HG03175 (cell line): ENCODE data around the gene SKI.
"Not testable (repeated sequence)": the region's sequence is repeated elsewhere in the genome, so short reads cannot be mapped to it uniquely, and the experiment has no call there.

Experiments used
- ATAC-seq: cut with Tn5 transposase; IDR thresholded peaks from one replicate; pipeline ENCODE4 v1.9.1; 2021; ENCODE audit warnings: mild to moderate bottlenecking, moderate library complexity; ENCODE audit not compliant: unreplicated experiment

Gene SKI

DNA sequence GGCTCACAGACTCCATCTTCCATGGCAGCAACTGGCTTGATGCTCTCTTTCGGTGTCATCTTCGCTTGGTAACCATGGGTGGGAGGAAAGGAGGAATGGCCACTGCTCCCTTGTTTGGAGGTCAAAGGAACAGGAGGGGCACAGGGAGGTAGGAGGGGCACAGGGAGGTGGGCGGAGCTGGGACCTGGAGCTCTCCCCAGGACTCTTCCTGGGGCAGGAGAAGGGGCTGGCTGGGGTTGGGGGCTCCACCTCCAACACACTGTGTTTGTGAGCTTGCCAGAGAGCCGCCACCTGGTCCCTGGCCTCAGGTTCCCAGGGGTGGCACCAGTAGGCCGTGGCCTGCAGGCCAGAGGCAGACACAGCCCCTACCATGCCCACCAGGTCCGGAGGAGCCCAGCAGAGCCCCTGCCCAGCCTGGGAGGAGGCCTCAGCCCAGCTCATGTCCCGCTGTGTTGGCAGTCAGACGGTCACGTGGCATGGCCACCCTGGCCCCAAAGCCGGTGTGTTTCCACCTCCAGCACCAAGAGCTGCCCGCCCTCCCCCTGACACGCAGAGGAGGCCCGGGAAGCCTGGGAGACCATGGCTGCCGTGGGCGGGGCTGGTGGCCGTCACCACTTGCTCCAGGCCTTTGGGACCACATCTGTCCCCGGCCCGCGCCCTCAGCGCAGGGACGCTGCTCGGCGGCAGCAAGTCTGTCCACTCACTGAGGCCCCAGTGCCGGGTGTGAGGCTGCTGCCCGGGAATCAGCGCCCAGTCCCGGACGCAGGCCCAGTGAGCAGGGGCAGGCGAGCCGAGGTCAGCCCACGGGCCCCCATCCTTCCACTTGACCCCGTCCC lies 89.3 kb downstream of the SKI start:
- no peak for ATAC-seq

- ATAC-seq, result no peak
Observed at GRCh38 chr1:2318314-2319278, 90.5 kb downstream of the SKI start.

- ATAC-seq, result no peak
Observed at GRCh38 chr1:2319291-2319690, 91.2 kb downstream of the SKI start.

DNA sequence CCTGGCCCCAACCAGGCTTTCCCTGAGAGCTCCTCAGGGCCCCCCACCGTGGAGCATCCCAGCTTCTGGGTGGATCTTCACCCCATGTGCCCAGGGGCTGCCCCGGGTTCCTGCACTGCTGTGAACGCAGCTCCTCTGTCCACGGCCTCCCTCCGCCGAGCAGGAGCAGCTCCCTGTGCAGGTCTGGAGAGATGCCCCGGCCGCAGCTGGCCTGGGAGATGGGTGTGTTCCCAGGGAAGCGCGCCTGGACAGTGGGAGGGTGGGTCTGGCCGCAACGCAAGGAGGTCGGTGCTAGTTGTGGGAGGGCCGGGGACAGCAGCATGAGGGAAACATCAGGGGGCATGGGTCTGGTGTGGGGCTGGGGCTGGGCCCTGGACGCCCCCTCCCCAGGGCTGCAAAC lies 91.9 kb downstream of the SKI start:
- no peak for ATAC-seq

- no peak for ATAC-seq
Observed at GRCh38 chr1:2320760-2321667, 92.9 kb downstream of the SKI start.

GRCh38 chr1:2322065-2322571 lies 94.0 kb downstream of the SKI start:
- no peak for ATAC-seq

DNA sequence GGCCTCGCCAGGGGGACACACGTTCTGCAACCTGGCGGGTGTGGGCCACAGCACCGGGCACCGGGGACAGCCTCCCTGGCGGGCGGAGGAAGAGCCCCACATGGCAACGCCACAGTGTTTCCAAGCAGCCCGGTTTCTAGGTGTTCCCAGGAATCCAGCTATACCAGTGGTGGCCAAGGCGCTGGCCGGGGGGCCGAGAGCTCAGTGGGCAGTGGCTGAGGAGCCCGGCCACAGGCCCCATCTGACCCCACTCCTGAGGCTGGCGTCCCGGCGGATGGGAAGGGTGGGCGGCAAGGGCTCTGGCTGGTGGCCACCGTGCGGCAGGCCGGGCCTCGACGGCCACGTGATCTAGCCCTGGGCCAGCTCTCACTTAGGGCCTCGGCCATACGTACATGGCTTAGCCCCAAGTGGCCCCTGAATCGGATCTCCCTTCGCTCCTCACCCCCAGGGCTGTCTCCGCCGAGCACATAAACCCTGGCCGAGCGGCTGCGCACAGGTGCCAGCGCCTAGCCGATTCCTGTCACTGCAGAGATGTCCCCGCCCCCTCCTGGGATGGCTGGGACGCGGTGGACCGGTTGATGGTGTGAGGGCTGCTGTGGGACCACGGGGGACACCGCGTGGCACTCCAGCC lies 94.6 kb downstream of the SKI start:
- ATAC-seq, result no peak

DNA sequence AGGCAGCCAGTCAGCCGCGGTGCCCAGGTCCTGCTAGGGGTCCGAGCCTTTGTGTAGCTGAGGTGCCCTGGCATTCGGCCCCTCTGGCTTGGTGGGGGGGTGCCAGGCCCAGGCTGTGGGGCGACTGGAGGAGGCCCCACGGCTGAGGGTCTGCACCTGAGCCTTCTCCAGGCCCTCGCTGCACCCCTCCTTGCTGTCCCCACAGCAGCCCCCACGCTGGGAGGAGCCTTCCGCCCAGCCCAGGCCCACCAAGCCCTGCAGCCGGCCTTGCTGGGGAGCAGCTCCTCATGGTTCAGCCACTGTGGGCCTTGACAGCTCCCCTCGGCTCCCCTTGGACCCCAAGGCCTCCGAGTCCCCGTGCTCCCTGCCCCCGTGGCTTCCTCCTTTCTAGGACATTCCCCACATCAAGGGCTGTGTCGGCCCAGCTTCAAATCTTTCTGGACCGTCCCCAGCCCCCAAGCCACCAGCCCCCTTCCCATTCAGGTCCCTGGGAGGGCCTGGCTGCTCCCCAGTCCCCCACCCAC lies 95.4 kb downstream of the SKI start:
- ATAC-seq, result no peak

DNA sequence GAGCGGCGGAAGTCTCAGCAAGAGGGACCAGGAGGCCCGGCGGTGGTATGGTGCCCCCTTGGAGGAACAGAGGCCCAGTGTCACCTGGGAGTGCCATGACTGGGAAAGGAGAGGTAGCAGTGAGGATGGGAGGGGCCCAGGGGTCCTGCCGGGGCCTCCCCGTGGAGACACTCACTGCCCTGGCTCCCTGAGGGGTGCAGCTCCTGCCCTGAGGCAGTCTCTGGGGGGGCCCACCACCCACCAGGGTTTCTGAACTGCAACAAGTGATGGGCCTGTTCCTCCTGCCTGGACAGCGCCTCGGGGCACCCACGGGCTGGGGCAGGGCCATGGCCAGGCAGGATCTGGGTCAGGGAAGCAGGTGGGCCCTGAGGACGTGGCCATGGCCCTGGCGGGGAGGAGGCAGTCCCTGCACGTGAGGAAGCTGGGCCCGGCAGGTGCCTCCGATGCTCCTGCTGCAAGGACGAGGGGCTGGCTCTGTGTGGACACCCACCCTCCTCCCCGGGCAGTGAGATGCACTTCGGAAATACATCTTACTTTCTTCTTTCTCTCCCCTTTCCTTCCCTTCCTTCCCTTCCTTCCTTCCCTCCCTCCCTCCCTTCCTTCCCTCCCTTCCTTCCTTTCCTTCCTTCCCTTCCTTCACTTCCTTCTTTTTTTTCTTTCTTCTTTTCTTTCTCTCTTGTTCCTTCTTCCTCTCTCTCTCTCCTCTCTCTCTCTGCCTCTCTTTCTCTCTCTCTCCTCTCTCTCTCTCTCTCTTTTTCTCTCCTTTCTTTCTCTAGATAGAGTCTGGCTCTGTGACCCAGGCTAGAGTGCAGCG lies 96.6 kb downstream of the SKI start:
- ATAC-seq, result no peak

GRCh38 chr1:2326524-2326923 lies 98.4 kb downstream of the SKI start:
- no peak for ATAC-seq

GRCh38 chr1:2327162-2327561 lies 99.0 kb downstream of the SKI start:
- ATAC-seq, result not testable (repeated sequence)

GRCh38 chr1:2327841-2328240 lies 99.7 kb downstream of the SKI start:
- no peak for ATAC-seq

- no peak for ATAC-seq
Observed at GRCh38 chr1:2328676-2329455, 100.7 kb downstream of the SKI start.

DNA sequence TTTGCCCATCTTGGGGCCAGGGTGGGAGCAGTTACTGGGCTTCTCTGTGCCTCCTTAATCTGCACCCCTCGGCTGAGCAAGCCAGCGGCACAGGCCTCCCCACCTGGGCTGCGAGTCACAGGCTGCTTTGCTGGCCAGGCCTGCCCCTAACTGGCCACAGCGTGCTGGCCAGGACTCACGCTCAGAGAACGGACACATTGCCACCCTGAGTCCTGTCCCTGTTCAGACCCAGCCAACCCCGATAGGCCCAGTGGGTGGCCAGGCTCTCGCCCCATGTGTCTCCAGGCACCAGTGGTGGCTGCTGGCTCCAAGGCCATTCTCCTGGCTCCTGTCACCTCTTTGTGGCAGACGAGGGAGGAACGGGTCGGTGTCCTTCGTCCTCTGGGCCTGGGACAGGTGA lies 101.9 kb downstream of the SKI start:
- no peak for ATAC-seq

DNA sequence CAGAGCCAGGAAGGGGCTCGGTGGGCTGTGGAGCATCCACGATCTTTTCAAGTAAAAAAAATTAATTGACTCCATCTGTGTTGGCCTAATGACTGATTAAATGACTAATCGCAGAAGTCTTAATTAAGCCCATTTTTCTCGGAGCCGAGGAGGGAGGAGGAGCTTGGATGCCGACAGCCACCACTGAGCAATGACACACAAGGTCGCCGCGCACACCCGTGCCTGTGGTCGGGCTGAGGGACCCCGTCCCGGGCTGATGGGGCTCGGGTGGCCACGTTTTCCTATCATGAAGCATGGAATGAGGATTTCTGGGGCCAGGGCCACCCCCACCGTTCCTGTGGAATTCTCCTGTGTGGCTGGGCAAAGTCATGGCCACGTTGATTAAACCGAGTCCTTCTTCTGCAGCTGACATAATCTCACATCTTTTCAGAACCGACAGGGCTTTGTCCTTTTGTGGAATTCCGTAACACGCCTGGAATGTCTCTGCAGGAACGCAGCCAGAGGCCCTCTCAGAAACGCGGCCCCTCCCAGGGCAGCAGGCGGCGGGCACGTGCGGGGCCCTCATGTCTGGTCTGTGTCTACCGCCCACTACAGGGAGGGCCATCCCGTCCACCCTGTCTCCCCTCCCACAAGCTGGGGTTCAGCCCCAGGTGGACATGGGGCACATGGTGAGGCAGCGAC lies 102.5 kb downstream of the SKI start:
- ATAC-seq, result no peak

- ATAC-seq, result no peak
Observed at GRCh38 chr1:2331200-2331544, 103.1 kb downstream of the SKI start.

DNA sequence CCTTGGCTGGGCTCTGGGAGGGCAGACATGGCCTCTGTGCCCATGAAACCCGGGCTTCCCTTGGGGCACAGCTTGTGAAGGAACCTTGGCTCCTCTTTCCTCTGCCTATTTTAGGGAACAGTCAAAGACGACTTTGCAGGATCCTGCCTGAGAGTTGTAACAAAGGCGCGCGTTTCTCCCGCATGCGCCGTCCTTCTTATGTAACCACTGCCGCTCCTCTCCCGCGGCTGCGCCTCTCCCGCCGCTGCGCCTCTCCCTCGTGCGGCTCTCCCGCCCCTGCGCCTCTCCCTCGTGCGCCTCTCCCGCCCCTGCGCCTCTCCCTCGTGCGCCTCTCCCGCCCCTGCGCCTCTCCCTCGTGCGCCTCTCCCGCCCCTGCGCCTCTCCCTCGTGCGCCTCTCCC lies 103.5 kb downstream of the SKI start:
- not testable (repeated sequence) for ATAC-seq

DNA sequence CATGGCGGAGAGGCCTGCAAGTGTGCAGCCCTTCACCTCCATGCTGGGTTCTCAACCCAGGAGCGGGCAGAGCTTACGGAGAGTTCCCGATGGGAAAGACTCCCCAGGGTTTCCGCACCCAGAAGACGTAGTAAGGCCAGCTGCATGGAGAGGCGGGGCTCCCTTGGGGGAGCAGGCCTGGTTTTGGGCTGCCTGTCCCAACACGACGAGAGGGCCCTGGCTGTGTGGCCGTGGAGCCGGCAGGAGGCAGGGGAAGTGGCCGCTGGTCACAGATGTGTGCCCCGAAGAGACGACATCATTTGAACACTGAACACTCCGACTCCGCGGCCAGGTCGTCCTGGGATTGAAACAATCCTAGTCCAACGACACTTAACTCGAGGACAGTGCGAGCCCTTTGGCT lies 106.2 kb downstream of the SKI start:
- ATAC-seq, result no peak
